ENCODE measurements around the gene CD247. TPM values are rescaled to one million over a fixed set of nuclear protein-coding genes. Genes with fewer than 3 reads are reported as not detected.

The CD247 gene
- total RNA-seq, 1 experiment from 2014 or later = 1.4 TPM

- Histone ChIP-seq H3K36me3 (ENCODE audit: insufficient read depth, low read length, poor library complexity, severe bottlenecking) (no peaks in the 10 kb centered on the region), H3K27me3 (replicated peaks; ENCODE audit: insufficient read depth, low read depth, low read length, poor library complexity) (no peaks in the 10 kb centered on the region), H3K27ac (ENCODE audit: low read depth, low read length, poor library complexity, severe bottlenecking) (no peak overlapping the region), H3K4me3 (ENCODE audit: low read depth, low read length, poor library complexity, severe bottlenecking) (no peak overlapping the region), H3K9me3 (ENCODE audit: low read depth, low read length, poor library complexity, severe bottlenecking) (no peaks in the 10 kb centered on the region), H3K4me1 (ENCODE audit: insufficient read depth, low read length, poor library complexity, severe bottlenecking) (peaks cover 17% of the 10 kb centered on the region)
- ChIA-PET POLR2A (ENCODE audit: low non-redundant PET) (no interaction called here), CTCF (no interaction called here)
- no peak for DNase-seq (ENCODE audit: low spot score)
- TF ChIP-seq CTCF (conservative IDR thresholded peaks at IDR 0.05; ENCODE audit: low read depth, low read length) = no peak
- no peak for TF ChIP-seq EZH2 (IDR thresholded peaks at IDR 0.05; ENCODE audit: borderline replicate concordance, low read depth, low read length, poor library complexity, severe bottlenecking)
- no TSS peak for BruUV-seq (replicated peaks)
- intact Hi-C loops (cut with micrococcal nuclease; ENCODE audit: unreplicated experiment) = no loop called here
Measured at GRCh38 chr1:167428395-167428794, 89.9 kb downstream of the CD247 start.

- intact Hi-C loops (cut with micrococcal nuclease; ENCODE audit: unreplicated experiment) = no loop called here
- no peak overlapping the region for H3K27ac ChIP-seq (ENCODE audit: low read depth, low read length, poor library complexity, severe bottlenecking)
- H3K4me1 ChIP-seq (ENCODE audit: insufficient read depth, low read length, poor library complexity, severe bottlenecking) = peaks cover 17% of the 10 kb centered on the region
- no peak for DNase-seq (ENCODE audit: low spot score)
- H3K27me3 ChIP-seq (replicated peaks; ENCODE audit: insufficient read depth, low read depth, low read length, poor library complexity) = no peaks in the 10 kb centered on the region
- ChIA-PET CTCF (no interaction called here), POLR2A (ENCODE audit: low non-redundant PET) (no interaction called here)
- no peaks in the 10 kb centered on the region for H3K9me3 ChIP-seq (ENCODE audit: low read depth, low read length, poor library complexity, severe bottlenecking)
- H3K36me3 ChIP-seq (ENCODE audit: insufficient read depth, low read length, poor library complexity, severe bottlenecking) = no peaks in the 10 kb centered on the region
- BruUV-seq (replicated peaks) = no TSS peak
- TF ChIP-seq EZH2 (IDR thresholded peaks at IDR 0.05; ENCODE audit: borderline replicate concordance, low read depth, low read length, poor library complexity, severe bottlenecking) = no peak
- H3K4me3 ChIP-seq (ENCODE audit: low read depth, low read length, poor library complexity, severe bottlenecking) = no peak overlapping the region
Measured at GRCh38 chr1:167427848-167428247, 90.5 kb downstream of the CD247 start.

GRCh38 chr1:167426716-167427115, 91.6 kb downstream of the CD247 start:
- Histone ChIP-seq H3K9me3 (ENCODE audit: low read depth, low read length, poor library complexity, severe bottlenecking) (no peaks in the 10 kb centered on the region), H3K27ac (ENCODE audit: low read depth, low read length, poor library complexity, severe bottlenecking) (no peak overlapping the region), H3K36me3 (ENCODE audit: insufficient read depth, low read length, poor library complexity, severe bottlenecking) (no peaks in the 10 kb centered on the region), H3K4me1 (ENCODE audit: insufficient read depth, low read length, poor library complexity, severe bottlenecking) (peaks cover 17% of the 10 kb centered on the region), H3K4me3 (ENCODE audit: low read depth, low read length, poor library complexity, severe bottlenecking) (no peak overlapping the region), H3K27me3 (replicated peaks; ENCODE audit: insufficient read depth, low read depth, low read length, poor library complexity) (no peaks in the 10 kb centered on the region)
- DNase-seq (ENCODE audit: low spot score) = no peak
- intact Hi-C loops (cut with micrococcal nuclease; ENCODE audit: unreplicated experiment) = no loop called here
- POLR2A ChIA-PET (ENCODE audit: low non-redundant PET) = no interaction called here
- TF ChIP-seq CTCF (conservative IDR thresholded peaks at IDR 0.05; ENCODE audit: low read depth, low read length) = no peak
- TF ChIP-seq EZH2 (IDR thresholded peaks at IDR 0.05; ENCODE audit: borderline replicate concordance, low read depth, low read length, poor library complexity, severe bottlenecking) = no peak
- no TSS peak for BruUV-seq (replicated peaks)
- CTCF ChIA-PET = no interaction called here

DNA sequence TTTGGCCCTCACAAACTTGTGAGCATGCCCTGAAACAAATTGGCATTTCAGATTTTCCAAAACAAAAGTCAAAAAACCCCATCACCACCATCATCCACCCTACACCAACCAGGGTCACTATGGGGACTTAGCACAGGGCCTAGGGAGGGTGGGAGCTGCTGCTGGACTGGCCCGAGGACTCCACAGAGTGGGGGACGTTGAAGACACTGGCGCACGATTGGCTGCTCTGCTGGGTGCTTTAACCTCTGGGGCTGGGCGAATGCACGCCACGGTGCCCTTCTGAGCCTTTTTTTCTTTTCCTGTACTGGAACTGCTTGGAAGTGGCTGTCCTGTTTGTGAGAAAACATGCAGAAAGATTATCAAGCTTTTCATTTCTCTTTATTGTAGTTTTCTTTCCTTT, 92.8 kb downstream of the CD247 start:
- H3K27ac ChIP-seq (ENCODE audit: low read depth, low read length, poor library complexity, severe bottlenecking) = no peak overlapping the region
- no peak for DNase-seq (ENCODE audit: low spot score)
- H3K36me3 ChIP-seq (ENCODE audit: insufficient read depth, low read length, poor library complexity, severe bottlenecking) = no peaks in the 10 kb centered on the region
- POLR2A ChIA-PET (ENCODE audit: low non-redundant PET) = no interaction called here
- H3K27me3 ChIP-seq (replicated peaks; ENCODE audit: insufficient read depth, low read depth, low read length, poor library complexity) = no peaks in the 10 kb centered on the region
- CTCF ChIA-PET = no interaction called here
- no peaks in the 10 kb centered on the region for H3K9me3 ChIP-seq (ENCODE audit: low read depth, low read length, poor library complexity, severe bottlenecking)
- H3K4me3 ChIP-seq (ENCODE audit: low read depth, low read length, poor library complexity, severe bottlenecking) = no peak overlapping the region
- no TSS peak for BruUV-seq (replicated peaks)
- intact Hi-C loops (cut with micrococcal nuclease; ENCODE audit: unreplicated experiment) = no loop called here
- H3K4me1 ChIP-seq (ENCODE audit: insufficient read depth, low read length, poor library complexity, severe bottlenecking) = peaks cover 6% of the 10 kb centered on the region
- no peak for TF ChIP-seq CTCF (conservative IDR thresholded peaks at IDR 0.05; ENCODE audit: low read depth, low read length)
- TF ChIP-seq EZH2 (IDR thresholded peaks at IDR 0.05; ENCODE audit: borderline replicate concordance, low read depth, low read length, poor library complexity, severe bottlenecking) = no peak
